NCI-H524 (cell line): ENCODE results near the gene GNAO1.

Experiments
- DNase-seq, 2 experiments: peaks; one replicate each; lab custom pipeline; 2025; lab: John Stamatoyannopoulos, UW

The GNAO1 gene

GRCh38 chr16:56349711-56350161 is 158.4 kb downstream of the GNAO1 start:
- no peak for DNase-seq

GRCh38 chr16:56350491-56351405 is 159.5 kb downstream of the GNAO1 start:
- DNase-seq: no peak

GRCh38 chr16:56351481-56351880 is 160.2 kb downstream of the GNAO1 start:
- no peak for DNase-seq

- DNase-seq: no peak
Measured at GRCh38 chr16:56352351-56353053, 161.2 kb downstream of the GNAO1 start.

- DNase-seq: no peak
Measured at GRCh38 chr16:56353054-56353921, 162.0 kb downstream of the GNAO1 start.

GRCh38 chr16:56354016-56354415 is 162.7 kb downstream of the GNAO1 start:
- no peak for DNase-seq

- DNase-seq: no peak
Measured at GRCh38 chr16:56354746-56355145, 163.5 kb downstream of the GNAO1 start.

GRCh38 chr16:56355221-56355620 is 163.9 kb downstream of the GNAO1 start:
- DNase-seq: no peak

GRCh38 chr16:56355786-56356275 is 164.5 kb downstream of the GNAO1 start:
- DNase-seq: no peak

GRCh38 chr16:56356276-56357240 is 165.3 kb downstream of the GNAO1 start:
- peak; percentile 63 to 84 for DNase-seq

GRCh38 chr16:56357241-56357764 is 166.0 kb downstream of the GNAO1 start:
- no peak for DNase-seq

- DNase-seq: no peak
Measured at GRCh38 chr16:56357765-56358322, 166.6 kb downstream of the GNAO1 start.

GRCh38 chr16:56360117-56361008 is 169.1 kb downstream of the GNAO1 start:
- DNase-seq: no peak

- no peak for DNase-seq
Measured at GRCh38 chr16:56362057-56362655, 170.9 kb downstream of the GNAO1 start.

- no peak for DNase-seq
Measured at GRCh38 chr16:56362706-56363105, 171.4 kb downstream of the GNAO1 start.

- no peak for DNase-seq
Measured at GRCh38 chr16:56363181-56363716, 172.0 kb downstream of the GNAO1 start.

GRCh38 chr16:56363781-56364565 is 172.7 kb downstream of the GNAO1 start:
- no peak for DNase-seq

- DNase-seq: no peak
Measured at GRCh38 chr16:56364865-56365264, 173.6 kb downstream of the GNAO1 start.
